Chondrocyte (in vitro differentiated cells): Measurements from ENCODE around the gene GALNT10. TPM values are rescaled to one million over a fixed set of nuclear protein-coding genes. Genes with fewer than 3 reads are reported as not detected.

Experiments used
- DNase-seq: peaks from one replicate; pipeline ENCODE4 v3.0.0; 2021; ENCODE audit warnings: mixed read lengths, low spot score
- H3K27ac Mint-ChIP-seq: one replicate; pipeline ENCODE4 v1.8.0; 2021; ENCODE audit warnings: mild to moderate bottlenecking, moderate library complexity, mixed read lengths; ENCODE audit not compliant: unreplicated experiment
- H3K27me3 Mint-ChIP-seq: 2 replicates; pipeline ENCODE4 v1.8.0; 2021; ENCODE audit warnings: low read depth, mixed read lengths
- H3K36me3 Mint-ChIP-seq: 2 replicates; pipeline ENCODE4 v1.8.0; 2021; ENCODE audit warnings: low read depth, mixed read lengths
- H3K4me1 Mint-ChIP-seq: 2 replicates; pipeline ENCODE4 v1.8.0; 2021; ENCODE audit warnings: low read depth, mild to moderate bottlenecking, mixed read lengths
- H3K4me3 Mint-ChIP-seq: one replicate; pipeline ENCODE4 v1.8.0; 2021; ENCODE audit warnings: mild to moderate bottlenecking, moderate library complexity, mixed read lengths; ENCODE audit not compliant: unreplicated experiment
- H3K9me3 Mint-ChIP-seq: 2 replicates; pipeline ENCODE4 v1.8.0; 2021; ENCODE audit warnings: low read depth, mixed read lengths
- CTCF ChIP-seq: fragments of 200-600 bp; sonication (generic); IDR thresholded peaks from 2 replicates; pipeline ENCODE4 v1.5.0; 2021; ENCODE audit warnings: antibody characterized with exemption, mild to moderate bottlenecking, moderate library complexity
- total RNA-seq: library from RNA; stranded (reverse); gene quantifications from 3 replicates; pipeline ENCODE4 v1.2.1, GENCODE V29; 2021

GALNT10 gene
- total RNA-seq, 1 donor from 2014 or later, result 155 TPM

- DNase-seq, result no peak
- no peak for TF ChIP-seq CTCF
- H3K9me3 Mint-ChIP-seq, result no peaks in the 10 kb centered on the region
- peaks cover 30% of the 10 kb centered on the region for H3K4me1 Mint-ChIP-seq
- no peak overlapping the region for H3K27ac Mint-ChIP-seq
- H3K27me3 Mint-ChIP-seq, result no peaks in the 10 kb centered on the region
- no peak overlapping the region for H3K4me3 Mint-ChIP-seq
- peaks cover 5% of the 10 kb centered on the region for H3K36me3 Mint-ChIP-seq
Observed at GRCh38 chr5:154324033-154324432, 133.5 kb downstream of the GALNT10 start.

- TF ChIP-seq CTCF, result no peak
- no peak overlapping the region for H3K4me3 Mint-ChIP-seq
- DNase-seq, result no peak
Observed at GRCh38 chr5:154325566-154325965, 135.0 kb downstream of the GALNT10 start.

GRCh38 chr5:154329062-154329461, 138.5 kb downstream of the GALNT10 start:
- no peak overlapping the region for H3K27ac Mint-ChIP-seq
- DNase-seq, result no peak
- H3K27me3 Mint-ChIP-seq, result no peaks in the 10 kb centered on the region
- peaks cover 25% of the 10 kb centered on the region for H3K36me3 Mint-ChIP-seq
- no peaks in the 10 kb centered on the region for H3K9me3 Mint-ChIP-seq
- no peak overlapping the region for H3K4me3 Mint-ChIP-seq
- TF ChIP-seq CTCF, result no peak
- H3K4me1 Mint-ChIP-seq, result peaks cover 5% of the 10 kb centered on the region

More at GRCh38 chr5:154325566-154325965, 135.0 kb downstream of the GALNT10 start:
- Mint-ChIP-seq H3K27ac (no peak overlapping the region), H3K4me1 (peaks cover 20% of the 10 kb centered on the region), H3K9me3 (no peaks in the 10 kb centered on the region), H3K36me3 (peaks cover 7% of the 10 kb centered on the region), H3K27me3 (no peaks in the 10 kb centered on the region)

GRCh38 chr5:154329519-154330040, 139.0 kb downstream of the GALNT10 start:
- TF ChIP-seq CTCF, result no peak

GRCh38 chr5:154330097-154330667, 139.6 kb downstream of the GALNT10 start:
- no peak overlapping the region for H3K27ac Mint-ChIP-seq
- H3K4me3 Mint-ChIP-seq, result no peak overlapping the region
- no peak for DNase-seq
- TF ChIP-seq CTCF, result no peak
- no peaks in the 10 kb centered on the region for H3K27me3 Mint-ChIP-seq
- peaks cover 29% of the 10 kb centered on the region for H3K36me3 Mint-ChIP-seq
- no peaks in the 10 kb centered on the region for H3K9me3 Mint-ChIP-seq
- peaks cover 16% of the 10 kb centered on the region for H3K4me1 Mint-ChIP-seq

More at GRCh38 chr5:154329519-154330040, 139.0 kb downstream of the GALNT10 start:
- Mint-ChIP-seq H3K4me1 (peaks cover 10% of the 10 kb centered on the region), H3K27ac (peak overlapping the region; percentile 68), H3K36me3 (peaks cover 27% of the 10 kb centered on the region), H3K27me3 (no peaks in the 10 kb centered on the region), H3K4me3 (no peak overlapping the region), H3K9me3 (no peaks in the 10 kb centered on the region)
- no peak for DNase-seq
